Endothelial cell of umbilical vein (primary cell): ENCODE results near the gene MTCL1. TPM values are rescaled to one million over a fixed set of nuclear protein-coding genes. Genes with fewer than 3 reads are reported as not detected.

Experiments
- BruUV-seq: library from RNA; stranded (reverse); fragments of 400-500 nt; replicated peaks from 2 replicates; lab custom pipeline; 2021; lab: Mats Ljungman, UMichigan
- CTCF ChIA-PET: fragments of 300-600, 350-600 bp; sonication (Branson Sonifier 250); formaldehyde crosslinking; loops from one replicate; lab custom pipeline; 2021; ENCODE audit warnings: antibody characterized with exemption, inconsistent platforms; lab: Charles Lee
- POLR2A ChIA-PET: fragments of 300-600, 350-600 bp; sonication (Branson Sonifier 250); formaldehyde crosslinking; loops from one replicate; lab custom pipeline; 2021; ENCODE audit warnings: antibody characterized with exemption, inconsistent platforms; lab: Charles Lee
- DNase-seq: peaks from one replicate; pipeline ENCODE4 v3.0.0-alpha.2; 2011; ENCODE audit warnings: low read depth, low spot score
- FAIRE-seq: peaks from 2 replicates; lab custom pipeline; 2011; peaks lifted over from hg19 to GRCh38; lab: Jason Lieb, UNC
- H2AFZ ChIP-seq: 2 replicates; pipeline ENCODE4 v1.6.0; 2012; ENCODE audit warnings: low read depth, low read length, control low read depth, inconsistent platforms
- H3K27ac ChIP-seq: 2 replicates; pipeline ENCODE4 v1.5.1; 2011; ENCODE audit warnings: low read depth, mild to moderate bottlenecking, control low read depth, low read length, moderate library complexity; ENCODE audit not compliant: insufficient read depth
- H3K27me3 ChIP-seq, 2 experiments: 2 replicates each; pipeline versions ENCODE4 v1.6.0 to v1.6.1; 2011; ENCODE audit warnings: low read length in 2 of 2, mixed read lengths in 1 of 2; ENCODE audit not compliant: control insufficient read depth in 2 of 2, insufficient read depth in 2 of 2
- H3K36me3 ChIP-seq, 2 experiments: 2 replicates in 1 of 2; 3 replicates in 1 of 2; pipeline ENCODE4 v1.5.1; 2011; ENCODE audit warnings: low read length in 2 of 2, mild to moderate bottlenecking in 1 of 2, moderate library complexity in 1 of 2; ENCODE audit not compliant: control insufficient read depth in 2 of 2, insufficient read depth in 2 of 2; ENCODE audit errors: extremely low read depth in 1 of 2
- H3K4me1 ChIP-seq: 3 replicates; pipeline ENCODE4 v1.5.1; 2011; ENCODE audit warnings: mild to moderate bottlenecking, low read length; ENCODE audit not compliant: control insufficient read depth, insufficient read depth; ENCODE audit errors: extremely low read depth
- H3K4me2 ChIP-seq: 2 replicates; pipeline ENCODE4 v1.6.1; 2011; ENCODE audit warnings: low read length, control low read depth, mixed read lengths; ENCODE audit not compliant: insufficient read depth
- H3K4me3 ChIP-seq, 3 experiments: fragments of 200-600 bp in 1 of 3; sonication (generic), shearing (Covaris generic) in 1 of 3; replicated peaks in 1 of 3; 2 replicates each; pipeline ENCODE4 v1.5.1; 2011 to 2016; ENCODE audit warnings: control low read depth in 3 of 3, low read length in 3 of 3, mild to moderate bottlenecking in 2 of 3, inconsistent platforms in 1 of 3, low read depth in 1 of 3, moderate library complexity in 1 of 3; ENCODE audit not compliant: insufficient read depth in 1 of 3
- H3K79me2 ChIP-seq: 2 replicates; pipeline ENCODE4 v1.6.0; 2012; ENCODE audit warnings: low read length, inconsistent platforms; ENCODE audit not compliant: control insufficient read depth, insufficient read depth
- H3K9ac ChIP-seq: replicated peaks from 2 replicates; pipeline ENCODE3; 2011; ENCODE audit warnings: low read length, control low read depth; ENCODE audit not compliant: insufficient read depth; ENCODE audit errors: extremely low read depth
- H3K9me1 ChIP-seq: replicated peaks from 3 replicates; pipeline ENCODE4 v1.6.0; 2011; ENCODE audit warnings: mild to moderate bottlenecking, low read length; ENCODE audit not compliant: control insufficient read depth, insufficient read depth; ENCODE audit errors: extremely low read depth
- H3K9me3 ChIP-seq: replicated peaks from 2 replicates; pipeline ENCODE4 v1.5.1; 2012; ENCODE audit warnings: low read length, inconsistent platforms; ENCODE audit not compliant: control insufficient read depth, insufficient read depth
- H4K20me1 ChIP-seq: replicated peaks from 2 replicates; pipeline ENCODE3; 2011; ENCODE audit warnings: mild to moderate bottlenecking, low read length; ENCODE audit not compliant: control insufficient read depth, insufficient read depth; ENCODE audit errors: extremely low read depth
- FOS ChIP-seq: IDR thresholded peaks from 2 replicates; pipeline ENCODE4 v1.6.1; 2011; ENCODE audit warnings: mild to moderate bottlenecking, low read length, moderate library complexity, borderline replicate concordance; ENCODE audit not compliant: insufficient read depth
- GATA2 ChIP-seq: IDR thresholded peaks from 2 replicates; pipeline ENCODE4 v1.7.0; 2011; ENCODE audit warnings: low read depth, mild to moderate bottlenecking, moderate library complexity, mixed read lengths, low read length; ENCODE audit not compliant: insufficient read length, insufficient read depth
- JUN ChIP-seq: IDR thresholded peaks from 2 replicates; pipeline ENCODE4 v1.6.1; 2011; ENCODE audit warnings: borderline replicate concordance, low read depth; ENCODE audit not compliant: insufficient read length, insufficient read depth
- MAX ChIP-seq: IDR thresholded peaks from 2 replicates; pipeline ENCODE4 v1.6.1; 2011; ENCODE audit not compliant: insufficient read depth, insufficient read length
- MYC ChIP-seq: IDR thresholded peaks from one replicate; pipeline ENCODE4 v1.6.1; 2011; ENCODE audit warnings: mild to moderate bottlenecking, low read depth, low read length
- POLR2A ChIP-seq: IDR thresholded peaks from 2 replicates; pipeline ENCODE4 v1.6.1; 2012; ENCODE audit warnings: low read depth, mild to moderate bottlenecking, control low read depth, low read length
- POLR2AphosphoS5 ChIP-seq: IDR thresholded peaks from 2 replicates; pipeline ENCODE4 v1.6.1; 2012; ENCODE audit warnings: low read depth, mild to moderate bottlenecking, control low read depth, low read length, moderate library complexity; ENCODE audit not compliant: insufficient read depth
- dilution Hi-C: fragments of 300-500 bp; cut with MboI; formaldehyde crosslinking; loops from one replicate; pipeline ENCODE4 v1.15.0; 2019; ENCODE audit warnings: low sequenced_read_pairs; ENCODE audit not compliant: extremely low pct_ligation_motif_present
- intact Hi-C: fragments of 100-400 bp; cut with micrococcal nuclease; formaldehyde crosslinking; loops from one replicate; pipeline ENCODE4 v1.10.0; 2022
- polyA plus RNA-seq, 4 experiments: library from polyadenylated mRNA; depleted of rRNA in 3 of 4; stranded (reverse) in 3 of 4; unstranded in 1 of 4; fragments of >200 nt; gene quantifications; 2 replicates each; pipeline versions ENCODE4 v1.2.1 to v1.2.3, GENCODE V29; 2011 to 2012; ENCODE audit warnings: missing spikeins in 1 of 4
- total RNA-seq: library from RNA; stranded (reverse); gene quantifications from 2 replicates; pipeline ENCODE4 v1.2.3, GENCODE V29; 2021

The MTCL1 gene
- total and polyA plus RNA-seq, 2 donors (not counting 3 experiments of a cell fraction or from before 2014, with no cell fraction given), result 11.9 to 75.7 TPM

DNA sequence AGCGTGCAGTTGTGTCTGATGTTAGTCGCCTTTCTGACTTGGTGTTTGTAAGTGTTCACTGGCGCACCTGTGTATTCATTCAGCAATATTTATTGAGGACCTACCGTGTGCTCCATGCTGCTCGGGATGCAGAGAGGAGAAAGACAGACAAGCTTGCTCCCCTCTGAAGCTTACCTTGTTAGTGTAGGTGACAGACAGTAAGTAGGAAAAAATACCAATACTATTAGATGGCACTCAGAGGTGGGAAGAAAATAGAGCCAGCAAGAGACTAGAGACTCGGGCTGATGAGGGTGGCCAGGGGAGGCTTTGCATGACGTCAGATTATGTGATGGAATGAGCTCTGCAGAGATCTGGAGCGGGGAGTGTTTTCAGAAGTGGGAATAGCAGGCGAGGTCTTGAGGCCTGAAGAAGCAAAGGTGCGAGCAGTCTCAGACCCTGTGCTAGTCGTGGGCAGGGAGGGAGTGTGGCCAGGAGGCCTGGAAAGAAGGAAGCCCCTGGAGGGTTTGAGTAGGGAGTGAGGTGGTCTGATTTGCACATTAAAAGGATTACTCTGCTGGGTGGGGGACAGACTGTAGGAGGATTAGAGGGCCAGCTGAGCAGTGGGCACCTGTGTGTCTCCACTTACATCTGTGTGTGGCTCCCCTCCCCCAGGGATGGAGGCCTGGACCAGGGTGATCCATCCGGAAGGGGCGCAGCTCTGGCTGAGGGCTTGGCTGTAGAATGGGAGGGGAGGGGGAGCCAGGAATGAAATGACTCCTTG, 11.8 kb downstream of the MTCL1 start:
- TF ChIP-seq MAX (no peak), FOS (no peak), GATA2 (no peak), POLR2A (no peak), POLR2AphosphoS5 (no peak), MYC (no peak), JUN (no peak)
- CTCF ChIA-PET, result no interaction called here
- Histone ChIP-seq H3K4me3 (no peak overlapping the region), H3K27me3 (no peaks in the 10 kb centered on the region), H4K20me1 (no peaks in the 10 kb centered on the region), H3K9ac (no peak overlapping the region), H3K4me1 (no peaks in the 10 kb centered on the region), H3K27ac (no peak overlapping the region), H3K79me2 (peaks cover 78% of the 10 kb centered on the region), H2AFZ (no peak overlapping the region), H3K4me2 (no peak overlapping the region), H3K9me1 (no peaks in the 10 kb centered on the region), H3K9me3 (no peaks in the 10 kb centered on the region), H3K36me3 (peaks cover 0 to 6% of the 10 kb centered on the region in 2 experiments)
- dilution Hi-C loops, result no loop called here
- FAIRE-seq, result no peak
- no peak for DNase-seq
- no TSS peak for BruUV-seq
- POLR2A ChIA-PET, result no interaction called here
- intact Hi-C loops, result no loop called here

DNA sequence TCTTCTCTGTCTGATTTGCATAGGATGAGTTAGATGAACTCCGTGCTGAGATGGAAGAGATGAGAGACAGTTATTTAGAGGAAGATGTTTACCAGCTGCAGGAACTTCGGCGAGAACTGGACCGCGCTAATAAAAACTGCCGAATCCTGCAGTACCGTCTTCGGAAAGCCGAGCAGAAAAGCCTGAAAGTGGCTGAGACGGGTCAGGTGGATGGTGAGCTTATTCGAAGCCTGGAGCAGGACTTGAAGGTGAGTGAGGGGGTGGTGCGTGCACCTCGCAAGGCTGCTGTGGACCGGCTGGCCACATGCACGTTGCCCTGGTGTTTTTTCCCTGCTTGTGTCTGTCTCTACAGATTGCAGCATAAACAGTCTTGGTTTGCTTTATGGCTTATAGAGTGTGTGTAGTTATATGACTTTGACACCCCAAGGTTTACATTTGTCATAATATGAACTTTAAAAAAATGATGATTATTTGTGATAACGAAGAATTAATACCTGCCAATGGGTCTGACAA, 13.1 kb downstream of the MTCL1 start:
- no TSS peak for BruUV-seq
- ChIA-PET POLR2A (no interaction called here), CTCF (no interaction called here)
- DNase-seq (no peak), FAIRE-seq (no peak)
- no peak for TF ChIP-seq POLR2A
- H3K4me3 ChIP-seq, result no peak overlapping the region
- H3K27ac ChIP-seq, result no peak overlapping the region
- H3K27me3 ChIP-seq, result no peaks in the 10 kb centered on the region
- dilution Hi-C loops (no loop called here), intact Hi-C loops (no loop called here)
- no peak overlapping the region for H3K4me2 ChIP-seq
- H3K79me2 ChIP-seq, result peaks cover 70% of the 10 kb centered on the region
- H3K9me1 ChIP-seq, result no peaks in the 10 kb centered on the region
- peaks cover 0 to 6% of the 10 kb centered on the region in 2 experiments for H3K36me3 ChIP-seq
- no peaks in the 10 kb centered on the region for H3K9me3 ChIP-seq
- H3K4me1 ChIP-seq, result no peaks in the 10 kb centered on the region
- H3K9ac ChIP-seq, result no peak overlapping the region
- H4K20me1 ChIP-seq, result no peaks in the 10 kb centered on the region
- H2AFZ ChIP-seq, result no peak overlapping the region
